HFFc6 (cell line): ENCODE measurements around the gene ARHGAP31. TPM values are rescaled to one million over a fixed set of nuclear protein-coding genes. Genes with fewer than 3 reads are reported as not detected.

ENCODE experiments used
- DNase-seq: peaks from one replicate; pipeline ENCODE4 v3.0.0-alpha.2; 2018
- H3K27ac Mint-ChIP-seq: 2 replicates; pipeline ENCODE4 v1.8.0; 2020; ENCODE audit warnings: mild to moderate bottlenecking, mixed read lengths
- H3K27me3 Mint-ChIP-seq: 2 replicates; pipeline ENCODE4 v1.8.0; 2021; ENCODE audit warnings: mild to moderate bottlenecking, moderate library complexity, mixed read lengths; ENCODE audit not compliant: insufficient read depth
- H3K36me3 Mint-ChIP-seq: 2 replicates; pipeline ENCODE4 v1.8.0; 2021; ENCODE audit warnings: low read depth, mixed read lengths
- H3K4me1 Mint-ChIP-seq: 2 replicates; pipeline ENCODE4 v1.8.0; 2020; ENCODE audit warnings: low read depth, mixed read lengths
- H3K4me3 Mint-ChIP-seq: 2 replicates; pipeline ENCODE4 v1.8.0; 2020; ENCODE audit warnings: mild to moderate bottlenecking, moderate library complexity, mixed read lengths
- H3K9me3 Mint-ChIP-seq: 2 replicates; pipeline ENCODE4 v1.8.0; 2020; ENCODE audit warnings: mild to moderate bottlenecking, mixed read lengths
- total RNA-seq, 6 experiments: library from RNA; stranded (reverse); fragmentation: NEBNext Ultra II Directional; extraction: Animal tissue kit (Norgen Biotek cat#: 25700); gene quantifications; 2 replicates in 1 of 6; 3 replicates in 5 of 6; pipeline ENCODE4 v1.2.3, GENCODE V29; 2021
- TF ChIP-seq, protein P1 (sequence below): fragments of 200-600 bp; sonication (generic); IDR thresholded peaks from 2 replicates; pipeline ENCODE4 v1.5.0; 2021; ENCODE audit warnings: antibody characterized with exemption, mild to moderate bottlenecking

Gene ARHGAP31
- total RNA-seq, 6 experiments from 2014 or later = 18.0 to 25.1 (median 20.5) TPM

DNA sequence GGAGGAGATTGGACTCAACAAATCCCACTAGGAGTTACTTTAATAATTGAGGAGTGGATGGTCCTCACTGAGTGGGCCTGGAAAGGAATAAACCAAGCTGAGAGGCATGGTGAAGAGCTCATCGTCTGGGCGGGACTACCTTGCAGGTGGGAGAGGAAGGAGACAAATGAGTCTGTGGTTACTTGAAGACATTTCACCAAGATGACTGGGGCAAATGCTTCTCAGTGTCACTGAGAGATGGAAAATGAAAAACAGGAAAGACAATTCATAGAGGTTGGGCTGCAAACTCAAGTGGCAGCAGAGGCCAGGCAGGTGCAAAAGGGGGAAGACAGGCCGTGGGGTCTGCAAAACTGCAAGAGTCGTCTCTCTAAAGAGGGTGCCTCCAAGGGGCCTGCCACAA is 1.5 kb upstream of the ARHGAP31 start:
- peaks cover 40% of the 10 kb centered on the region for H3K4me1 Mint-ChIP-seq
- TF ChIP-seq, protein P1, sequence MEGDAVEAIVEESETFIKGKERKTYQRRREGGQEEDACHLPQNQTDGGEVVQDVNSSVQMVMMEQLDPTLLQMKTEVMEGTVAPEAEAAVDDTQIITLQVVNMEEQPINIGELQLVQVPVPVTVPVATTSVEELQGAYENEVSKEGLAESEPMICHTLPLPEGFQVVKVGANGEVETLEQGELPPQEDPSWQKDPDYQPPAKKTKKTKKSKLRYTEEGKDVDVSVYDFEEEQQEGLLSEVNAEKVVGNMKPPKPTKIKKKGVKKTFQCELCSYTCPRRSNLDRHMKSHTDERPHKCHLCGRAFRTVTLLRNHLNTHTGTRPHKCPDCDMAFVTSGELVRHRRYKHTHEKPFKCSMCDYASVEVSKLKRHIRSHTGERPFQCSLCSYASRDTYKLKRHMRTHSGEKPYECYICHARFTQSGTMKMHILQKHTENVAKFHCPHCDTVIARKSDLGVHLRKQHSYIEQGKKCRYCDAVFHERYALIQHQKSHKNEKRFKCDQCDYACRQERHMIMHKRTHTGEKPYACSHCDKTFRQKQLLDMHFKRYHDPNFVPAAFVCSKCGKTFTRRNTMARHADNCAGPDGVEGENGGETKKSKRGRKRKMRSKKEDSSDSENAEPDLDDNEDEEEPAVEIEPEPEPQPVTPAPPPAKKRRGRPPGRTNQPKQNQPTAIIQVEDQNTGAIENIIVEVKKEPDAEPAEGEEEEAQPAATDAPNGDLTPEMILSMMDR = no peak
- peaks cover 4% of the 10 kb centered on the region for H3K27me3 Mint-ChIP-seq
- no peak for DNase-seq
- no peak overlapping the region for H3K27ac Mint-ChIP-seq
- H3K36me3 Mint-ChIP-seq = peaks cover 16% of the 10 kb centered on the region
- H3K9me3 Mint-ChIP-seq = peaks cover 9% of the 10 kb centered on the region
- H3K4me3 Mint-ChIP-seq = peak overlapping the region; percentile 2; the same call in 1 of the 2 replicates

DNA sequence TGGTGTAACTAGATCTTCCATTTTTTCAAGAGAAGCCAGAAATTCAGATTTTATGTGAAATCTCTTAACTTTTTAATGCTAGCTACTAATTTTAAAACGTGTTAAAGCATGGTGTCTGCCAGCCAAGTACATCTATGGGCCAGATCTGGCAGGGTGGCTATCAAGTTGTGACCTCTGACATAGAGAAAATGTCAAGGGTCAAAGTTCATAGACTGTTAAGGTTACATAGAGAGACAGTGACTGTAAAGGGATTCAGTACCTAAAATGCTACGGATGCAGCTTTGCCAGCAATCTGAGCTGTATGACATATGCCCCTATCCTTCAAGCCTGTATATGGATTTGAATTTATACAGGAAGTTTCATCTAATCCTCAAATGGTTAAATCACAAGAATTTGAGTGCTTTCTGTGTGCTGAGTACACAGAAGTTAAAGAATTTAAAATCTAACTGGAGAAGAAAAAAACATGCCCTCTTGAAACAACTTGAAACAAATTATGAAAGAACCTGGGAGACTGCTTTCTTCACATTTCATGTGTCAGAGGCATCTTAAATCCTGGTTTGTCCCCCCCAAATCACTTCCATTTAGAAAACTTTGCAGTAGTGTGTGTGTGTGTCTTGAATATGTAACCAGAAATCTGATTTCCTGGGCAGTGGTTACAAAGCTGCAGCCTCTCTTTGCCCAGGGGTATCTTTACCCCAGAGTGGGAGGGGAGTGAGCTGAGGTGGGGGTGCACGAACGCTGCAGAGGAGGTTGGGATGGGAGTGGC is 895 bp upstream of the ARHGAP31 start:
- TF ChIP-seq, protein P1 = no peak
- Mint-ChIP-seq H3K9me3 (peaks cover 3% of the 10 kb centered on the region; the same call in 1 of the 2 replicates), H3K4me3 (peak overlapping the region; percentile 97), H3K36me3 (peaks cover 9% of the 10 kb centered on the region), H3K4me1 (peaks cover 45% of the 10 kb centered on the region), H3K27me3 (no peaks in the 10 kb centered on the region; the same call in 1 of the 2 replicates), H3K27ac (peak overlapping the region; percentile 86)
- no peak for DNase-seq

DNA sequence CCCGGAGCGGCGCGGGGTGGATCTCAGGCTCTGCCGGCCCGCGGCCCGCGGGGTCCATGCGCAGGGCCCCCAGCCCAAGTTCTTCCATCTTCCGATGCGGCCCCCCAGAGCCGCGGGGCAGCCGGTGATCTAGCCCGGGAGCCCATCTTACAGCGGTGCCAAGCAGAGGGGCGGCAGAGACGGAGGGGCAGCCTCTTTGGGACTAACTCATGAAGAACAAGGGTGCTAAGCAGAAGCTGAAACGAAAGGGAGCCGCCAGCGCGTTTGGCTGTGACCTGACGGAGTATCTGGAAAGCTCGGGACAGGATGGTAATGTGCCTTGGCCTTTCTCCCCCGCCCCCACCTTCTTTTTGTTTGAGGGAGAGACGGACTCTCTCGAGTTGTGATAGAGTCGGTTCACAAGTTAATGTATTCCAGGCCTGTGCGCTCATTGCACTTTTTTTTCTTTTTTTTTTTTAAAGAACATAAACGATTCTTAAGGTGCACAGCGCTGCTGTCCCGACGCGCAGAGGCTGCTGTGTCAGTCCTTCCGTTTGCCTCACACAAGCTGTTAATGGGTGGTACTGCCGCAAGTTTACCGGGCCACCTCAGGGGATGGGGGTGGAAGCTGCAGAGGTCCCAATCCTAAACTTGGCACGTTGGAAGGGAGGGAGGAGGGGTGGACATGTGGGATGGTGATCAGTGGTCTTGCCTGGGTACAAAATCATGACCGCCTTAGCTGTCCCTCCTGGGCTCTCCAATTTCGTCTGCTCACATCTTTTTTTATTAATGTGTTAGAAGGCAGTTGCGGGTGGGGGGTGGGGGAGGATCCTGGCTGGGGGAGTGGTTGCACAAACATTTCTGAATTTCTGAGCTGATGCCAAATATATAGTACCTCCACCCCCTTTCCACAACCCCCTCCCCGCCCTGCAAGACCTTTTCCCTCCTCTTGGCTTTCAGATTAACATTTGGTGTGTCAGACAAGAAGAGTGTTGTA is 801 bp downstream of the ARHGAP31 start:
- no peaks in the 10 kb centered on the region for H3K9me3 Mint-ChIP-seq
- H3K27ac Mint-ChIP-seq = peak overlapping the region; percentile 85
- H3K36me3 Mint-ChIP-seq = peaks cover 6% of the 10 kb centered on the region; the same call in 1 of the 2 replicates
- peaks cover 48% of the 10 kb centered on the region for H3K4me1 Mint-ChIP-seq
- DNase-seq = no peak
- H3K4me3 Mint-ChIP-seq = peak overlapping the region; percentile 97
- H3K27me3 Mint-ChIP-seq = no peaks in the 10 kb centered on the region
- TF ChIP-seq, protein P1 = no peak

DNA sequence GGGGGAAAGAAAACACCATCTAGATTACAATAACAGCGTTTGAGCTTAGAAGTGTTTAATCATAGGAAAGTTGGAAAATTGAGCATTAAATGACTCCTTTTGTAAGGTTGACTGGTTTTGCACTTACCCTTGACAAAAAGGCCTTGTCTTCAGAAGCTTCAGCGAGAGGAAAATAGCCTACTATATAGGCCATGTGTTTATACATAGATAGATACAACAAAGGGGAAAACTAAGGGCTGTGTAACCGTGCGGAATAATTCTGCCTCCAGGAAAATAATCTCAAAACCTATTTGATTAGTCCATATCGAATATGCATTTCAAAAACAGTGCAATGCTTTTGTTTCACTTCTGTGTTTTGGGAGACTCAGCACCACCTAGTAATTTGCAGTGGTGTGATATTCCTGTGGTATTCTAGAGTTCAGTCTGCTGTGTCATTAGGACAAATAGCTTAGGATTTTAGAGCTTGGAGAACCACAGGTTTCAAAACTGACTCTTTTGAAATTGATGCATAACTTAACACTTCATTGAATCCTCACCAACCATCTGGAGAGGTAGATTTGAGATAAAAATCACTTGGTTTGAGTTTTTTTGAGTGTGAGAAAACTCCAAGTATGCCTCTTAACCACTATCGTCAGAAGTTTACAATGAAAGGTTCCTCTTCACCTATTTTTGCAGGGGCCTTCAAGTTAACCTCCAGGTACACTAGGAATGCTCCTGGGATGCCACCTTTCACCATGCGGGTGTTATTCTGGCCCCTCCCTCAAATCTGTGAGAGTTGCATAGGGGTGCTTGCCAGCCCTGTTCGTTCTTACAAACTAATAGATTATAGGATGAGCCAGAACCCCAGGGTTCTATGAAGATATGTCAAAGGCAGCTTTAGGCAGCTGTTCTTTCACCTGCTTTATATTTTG is 1.9 kb downstream of the ARHGAP31 start:
- H3K27me3 Mint-ChIP-seq = no peaks in the 10 kb centered on the region
- TF ChIP-seq, protein P1 = no peak
- H3K4me3 Mint-ChIP-seq = peak overlapping the region; percentile 97
- H3K36me3 Mint-ChIP-seq = peaks cover 6% of the 10 kb centered on the region; the same call in 1 of the 2 replicates
- H3K4me1 Mint-ChIP-seq = peaks cover 54% of the 10 kb centered on the region
- peak overlapping the region; percentile 24 for H3K27ac Mint-ChIP-seq
- H3K9me3 Mint-ChIP-seq = no peaks in the 10 kb centered on the region
- no peak for DNase-seq

DNA sequence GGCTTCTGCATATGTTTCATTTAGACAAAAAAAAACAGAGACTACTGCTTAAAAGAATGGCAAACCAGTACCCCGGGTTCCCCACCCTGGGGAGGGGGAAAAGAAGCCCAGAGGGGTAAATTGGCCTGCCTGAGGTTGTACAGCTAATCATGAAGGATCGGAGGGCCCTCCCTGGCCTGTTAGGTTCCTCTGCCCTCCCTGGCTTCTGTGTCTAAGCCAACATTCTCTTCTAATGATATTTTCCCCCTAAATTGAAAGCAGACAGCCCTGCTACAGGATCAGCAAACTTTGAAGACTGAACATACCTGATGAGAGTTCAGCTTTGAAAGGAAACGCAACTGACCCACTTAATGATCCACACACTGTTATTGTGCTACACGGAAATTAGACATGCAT is 2.5 kb downstream of the ARHGAP31 start:
- no peaks in the 10 kb centered on the region for H3K27me3 Mint-ChIP-seq
- no peaks in the 10 kb centered on the region for H3K9me3 Mint-ChIP-seq
- H3K4me3 Mint-ChIP-seq = peak overlapping the region; percentile 97
- TF ChIP-seq, protein P1 = no peak
- peaks cover 60% of the 10 kb centered on the region for H3K4me1 Mint-ChIP-seq
- H3K36me3 Mint-ChIP-seq = peaks cover 6% of the 10 kb centered on the region; the same call in 1 of the 2 replicates
- no peak for DNase-seq
- peak overlapping the region; percentile 49 for H3K27ac Mint-ChIP-seq
